Transverse colon (tissue), 4 donors: ENCODE data around the gene HIPK3. TPM values are rescaled to one million over a fixed set of nuclear protein-coding genes. Genes with fewer than 3 reads are reported as not detected.

ENCODE experiments used
- DNase-seq: peaks from one replicate; pipeline ENCODE4 v3.0.0-alpha.2; 2019
- H3K27ac ChIP-seq, 4 donors: fragments of 200-600 bp; sonication (generic); 2 replicates each; pipeline ENCODE4 v1.5.1; 2016 to 2018; ENCODE audit warnings: inconsistent platforms in 4 of 4
- H3K27me3 ChIP-seq: fragments of 200-600 bp; sonication (generic); 2 replicates; pipeline ENCODE4 v1.5.1; 2017; ENCODE audit warnings: inconsistent platforms
- H3K36me3 ChIP-seq, 4 donors: fragments of 200-600 bp; sonication (generic); 2 replicates each; pipeline ENCODE4 v1.5.1; 2017 to 2019; ENCODE audit warnings: inconsistent platforms in 4 of 4
- H3K4me1 ChIP-seq, 4 donors: fragments of 200-600 bp; sonication (generic); 2 replicates each; pipeline ENCODE4 v1.5.1; 2017 to 2020; ENCODE audit warnings: inconsistent platforms in 4 of 4
- H3K4me3 ChIP-seq, 4 donors: fragments of 200-600 bp; sonication (generic); 1 replicate in 1 of 4; 2 replicates in 3 of 4; pipeline versions ENCODE4 v1.5.1 to v1.6.1; 2017 to 2019; ENCODE audit warnings: inconsistent platforms in 4 of 4
- H3K9me3 ChIP-seq, 2 donors: fragments of 200-600 bp; sonication (generic); 2 replicates each; pipeline ENCODE4 v1.5.1; 2017 to 2019; ENCODE audit warnings: inconsistent platforms in 2 of 2
- CTCF ChIP-seq, 5 experiments: fragments of 200-600 bp in 3 of 5; fragments of 450-650 bp in 2 of 5; sonication (generic) in 3 of 5; IDR thresholded peaks; 1 replicate in 2 of 5; 2 replicates in 3 of 5; pipeline ENCODE4 v1.5.1; 2016 to 2017; ENCODE audit warnings: antibody characterized with exemption in 5 of 5, inconsistent platforms in 3 of 5, mild to moderate bottlenecking in 2 of 5, moderate library complexity in 1 of 5
- EP300 ChIP-seq: sonication (generic); formaldehyde crosslinking; IDR thresholded peaks from one replicate; pipeline ENCODE4 v1.6.1; 2017; ENCODE audit warnings: antibody characterized with exemption, low read depth
- POLR2A ChIP-seq: fragments of 450-650 bp; IDR thresholded peaks from one replicate; pipeline ENCODE4 v1.6.1; 2016; ENCODE audit warnings: antibody characterized with exemption, mild to moderate bottlenecking, moderate library complexity
- POLR2AphosphoS5 ChIP-seq, 3 donors: sonication (generic); formaldehyde crosslinking; IDR thresholded peaks; one replicate each; pipeline ENCODE4 v1.6.1; 2016; ENCODE audit warnings: antibody characterized with exemption in 3 of 3
- WGBS, 2 donors: methylation state at CpG; one replicate each; pipeline ENCODE4 v1.1.5; 2018; ENCODE audit warnings: low coverage in 1 of 2; 5-methylcytosine and 5-hydroxymethylcytosine counted together
- in situ Hi-C, 4 donors: fragments of 200-750 bp; cut with MboI; loops; one replicate each; pipeline versions ENCODE4 v1.15.0 to v1.15.1; 2017; ENCODE audit warnings: low sequenced_read_pairs in 3 of 4, low pct_ligation_motif_present in 1 of 4, low pct_unique_long_range_greater_than_20kb in 1 of 4
- intact Hi-C: fragments of 100-400 bp; cut with DNase I; formaldehyde crosslinking; loops from one replicate; pipeline ENCODE4 v1.15.1; 2023; ENCODE audit warnings: low total_unique reads
- total RNA-seq, 4 donors: library from RNA; depleted of rRNA; stranded (reverse); fragments of >200 nt; gene quantifications; one replicate each; pipeline ENCODE4 v1.1.0, GENCODE V29; 2016

HIPK3 gene
- total RNA-seq, 4 donors from 2014 or later: 67.0 to 121 (median 86.8) TPM

- in situ Hi-C loops (no loop called here), intact Hi-C loops (no loop called here)
- H3K36me3 ChIP-seq: no peaks in the 10 kb centered on the region
Measured at GRCh38 chr11:33225371-33225770, 31.8 kb upstream of the HIPK3 start.

GRCh38 chr11:33227578-33228261, 29.5 kb upstream of the HIPK3 start:
- intact Hi-C loops: no loop called here

More at GRCh38 chr11:33225371-33225770, 31.8 kb upstream of the HIPK3 start:
- Histone ChIP-seq H3K27me3 (no peaks in the 10 kb centered on the region), H3K4me3 (no peak overlapping the region), H3K27ac (no peak overlapping the region), H3K9me3 (no peaks in the 10 kb centered on the region), H3K4me1 (peaks cover 0 to 9% (median 4%) of the 10 kb centered on the region in 4 donors)
- no peak for DNase-seq
- TF ChIP-seq POLR2A (no peak), EP300 (no peak), POLR2AphosphoS5 (IDR thresholded peaks at IDR 0.05) (no peak), CTCF (IDR thresholded peaks at IDR 0.05) (no peak)

GRCh38 chr11:33234397-33235190, 22.6 kb upstream of the HIPK3 start:
- Histone ChIP-seq H3K4me1 (no peaks in the 10 kb centered on the region), H3K36me3 (no peaks in the 10 kb centered on the region), H3K9me3 (no peaks in the 10 kb centered on the region), H3K4me3 (no peak overlapping the region), H3K27me3 (no peaks in the 10 kb centered on the region), H3K27ac (no peak overlapping the region)
- TF ChIP-seq EP300: no peak
- 94 to 95% methylated on average over 6 of the region's 6 CpGs for WGBS, 2 donors
- DNase-seq: no peak
- intact Hi-C loops (no loop called here), in situ Hi-C loops (loop anchor here in 1 of 4 donors (10.0 kb wide), 1 partner anchor 60 kb away; no protein-coding TSS in a partner anchor)

More at GRCh38 chr11:33227578-33228261, 29.5 kb upstream of the HIPK3 start:
- no peak for DNase-seq
- WGBS, 2 donors: 81 to 93% methylated on average over 2 of the region's 2 CpGs
- no peaks in the 10 kb centered on the region for H3K4me1 ChIP-seq
- H3K27me3 ChIP-seq: no peaks in the 10 kb centered on the region
- in situ Hi-C loops: no loop called here
- no peak for TF ChIP-seq POLR2AphosphoS5 (IDR thresholded peaks at IDR 0.05)
- no peak for TF ChIP-seq POLR2A
- TF ChIP-seq CTCF (IDR thresholded peaks at IDR 0.05): no peak
- TF ChIP-seq EP300: no peak
- H3K36me3 ChIP-seq: no peaks in the 10 kb centered on the region
- H3K27ac ChIP-seq: no peak overlapping the region
- no peak overlapping the region for H3K4me3 ChIP-seq
- H3K9me3 ChIP-seq: no peaks in the 10 kb centered on the region

GRCh38 chr11:33237039-33237597, 20.1 kb upstream of the HIPK3 start:
- Histone ChIP-seq H3K36me3 (no peaks in the 10 kb centered on the region), H3K4me3 (no peak overlapping the region), H3K4me1 (no peaks in the 10 kb centered on the region), H3K27ac (no peak overlapping the region), H3K9me3 (no peaks in the 10 kb centered on the region), H3K27me3 (no peaks in the 10 kb centered on the region)
- WGBS, 2 donors: 51 to 66% methylated on average over 6 of the region's 6 CpGs
- intact Hi-C loops (no loop called here), in situ Hi-C loops (loop anchor here in 1 of 4 donors (10.0 kb wide), 1 partner anchor 62 kb away; no protein-coding TSS in a partner anchor)
- TF ChIP-seq POLR2AphosphoS5 (IDR thresholded peaks at IDR 0.05) (no peak), EP300 (no peak), CTCF (IDR thresholded peaks at IDR 0.05) (no peak), POLR2A (no peak)
- no peak for DNase-seq
